Measurements from ENCODE around the gene CHCHD6.

CHCHD6 gene

GRCh38 chr3:126678693-126679317 lies 25.2 kb upstream of the CHCHD6 start:
- TF ChIP-seq CTCF (IDR thresholded peaks at IDR 0.05; ENCODE audit: borderline replicate concordance, extremely low read depth, low read length, poor library complexity, severe bottlenecking) (no peak), EZH2 (IDR thresholded peaks at IDR 0.05; ENCODE audit: borderline replicate concordance, low read depth, low read length, severe bottlenecking) (no peak)
- H3K4me1 ChIP-seq (ENCODE audit: insufficient read depth, low read length): peaks cover 6% of the 10 kb centered on the region
- no peak overlapping the region for H2AFZ ChIP-seq (ENCODE audit: low read depth, low read length)
- H4K20me1 ChIP-seq (ENCODE audit: insufficient read depth, low read length): no peaks in the 10 kb centered on the region
- H3K79me2 ChIP-seq (ENCODE audit: insufficient read depth, low read length): no peaks in the 10 kb centered on the region
- H3K9ac ChIP-seq (ENCODE audit: low read depth, low read length): peak overlapping the region; percentile 6; the same call in 1 of the 2 replicates
- H3K36me3 ChIP-seq (ENCODE audit: insufficient read depth, low read length): no peaks in the 10 kb centered on the region
- H3K4me2 ChIP-seq (ENCODE audit: insufficient read depth, low read length): peak overlapping the region; percentile 50
- H3K9me3 ChIP-seq (ENCODE audit: insufficient read depth, low read length, severe bottlenecking): peaks cover 3% of the 10 kb centered on the region
- DNase-seq: no peak
- no peak overlapping the region for H3K27ac ChIP-seq (ENCODE audit: low read length)
- no peaks in the 10 kb centered on the region for H3K27me3 ChIP-seq (ENCODE audit: insufficient read depth, low read length, poor library complexity)
- no peak; the same call in 2 of the 3 replicates for ATAC-seq (ENCODE audit: insufficient read depth, low read depth)
- H3K4me3 ChIP-seq (ENCODE audit: low read depth in 1 of 2, low read length in 2 of 2): no peak overlapping the region

- H2AFZ ChIP-seq (ENCODE audit: low read depth, low read length): peak overlapping the region; percentile 63
Observed at GRCh38 chr3:126679318-126679751, 24.7 kb upstream of the CHCHD6 start.

GRCh38 chr3:126679831-126680666 lies 24.0 kb upstream of the CHCHD6 start:
- TF ChIP-seq EZH2 (IDR thresholded peaks at IDR 0.05; ENCODE audit: borderline replicate concordance, low read depth, low read length, severe bottlenecking) (no peak), CTCF (IDR thresholded peaks at IDR 0.05; ENCODE audit: borderline replicate concordance, extremely low read depth, low read length, poor library complexity, severe bottlenecking) (no peak)
- Histone ChIP-seq H2AFZ (ENCODE audit: low read depth, low read length) (no peak overlapping the region), H3K4me3 (ENCODE audit: low read depth in 1 of 2, low read length in 2 of 2) (no peak overlapping the region), H3K27ac (ENCODE audit: low read length) (no peak overlapping the region), H3K9me3 (ENCODE audit: insufficient read depth, low read length, severe bottlenecking) (no peaks in the 10 kb centered on the region), H4K20me1 (ENCODE audit: insufficient read depth, low read length) (no peaks in the 10 kb centered on the region), H3K4me2 (ENCODE audit: insufficient read depth, low read length) (no peak overlapping the region), H3K9ac (ENCODE audit: low read depth, low read length) (no peak overlapping the region), H3K36me3 (ENCODE audit: insufficient read depth, low read length) (no peaks in the 10 kb centered on the region), H3K79me2 (ENCODE audit: insufficient read depth, low read length) (no peaks in the 10 kb centered on the region), H3K27me3 (ENCODE audit: insufficient read depth, low read length, poor library complexity) (no peaks in the 10 kb centered on the region), H3K4me1 (ENCODE audit: insufficient read depth, low read length) (peaks cover 6% of the 10 kb centered on the region)
- no peak for ATAC-seq (ENCODE audit: insufficient read depth, low read depth)
- DNase-seq: no peak

More at GRCh38 chr3:126679318-126679751, 24.7 kb upstream of the CHCHD6 start:
- DNase-seq (peak; percentile 78), ATAC-seq (ENCODE audit: insufficient read depth, low read depth) (peak; percentile 90)
- H3K4me3 ChIP-seq (ENCODE audit: low read depth in 1 of 2, low read length in 2 of 2): no peak overlapping the region
- H4K20me1 ChIP-seq (ENCODE audit: insufficient read depth, low read length): no peaks in the 10 kb centered on the region
- H3K9ac ChIP-seq (ENCODE audit: low read depth, low read length): peak overlapping the region; percentile 6; the same call in 1 of the 2 replicates
- H3K27ac ChIP-seq (ENCODE audit: low read length): no peak overlapping the region
- no peaks in the 10 kb centered on the region for H3K79me2 ChIP-seq (ENCODE audit: insufficient read depth, low read length)
- no peaks in the 10 kb centered on the region for H3K27me3 ChIP-seq (ENCODE audit: insufficient read depth, low read length, poor library complexity)
- peak; percentile 94 for TF ChIP-seq CTCF (IDR thresholded peaks at IDR 0.05; ENCODE audit: borderline replicate concordance, extremely low read depth, low read length, poor library complexity, severe bottlenecking)
- no peak for TF ChIP-seq EZH2 (IDR thresholded peaks at IDR 0.05; ENCODE audit: borderline replicate concordance, low read depth, low read length, severe bottlenecking)
- peak overlapping the region; percentile 50 for H3K4me2 ChIP-seq (ENCODE audit: insufficient read depth, low read length)
- peaks cover 6% of the 10 kb centered on the region for H3K4me1 ChIP-seq (ENCODE audit: insufficient read depth, low read length)
- no peaks in the 10 kb centered on the region for H3K36me3 ChIP-seq (ENCODE audit: insufficient read depth, low read length)
- no peaks in the 10 kb centered on the region for H3K9me3 ChIP-seq (ENCODE audit: insufficient read depth, low read length, severe bottlenecking)

All from DND-41 (cell line).